Activated CD8-positive, alpha-beta T cell treated with anti-CD3 and anti-CD28 coated beads for 36 hours (primary cell): ENCODE measurements around the gene CKS1B. TPM values are rescaled to one million over a fixed set of nuclear protein-coding genes. Genes with fewer than 3 reads are reported as not detected.

Experiments
- ATAC-seq: fragments of 200-7000 bp; cut with Tn5 transposase; one replicate; pipeline ENCODE4 v1.10.0; 2021; ENCODE audit warnings: mild to moderate bottlenecking, moderate library complexity
- CTCF ChIA-PET: fragments of 350-600 bp; sonication (Branson Sonifier 250); formaldehyde crosslinking; loops from one replicate; lab custom pipeline; 2021; ENCODE audit warnings: antibody characterized with exemption; lab: Charles Lee
- POLR2A ChIA-PET: fragments of 350-600 bp; sonication (Branson Sonifier 250); formaldehyde crosslinking; loops from one replicate; lab custom pipeline; 2021; ENCODE audit warnings: antibody characterized with exemption; lab: Charles Lee
- DNase-seq: peaks from one replicate; pipeline ENCODE4 v3.0.0-alpha.2; 2020
- H3K27ac Mint-ChIP-seq: one replicate; pipeline ENCODE4 v1.8.0; 2021; ENCODE audit warnings: mild to moderate bottlenecking, mixed read lengths
- H3K27me3 Mint-ChIP-seq: one replicate; pipeline ENCODE4 v1.8.0; 2021; ENCODE audit warnings: mixed read lengths
- H3K36me3 Mint-ChIP-seq: one replicate; pipeline ENCODE4 v1.8.0; 2021; ENCODE audit warnings: low read depth, mixed read lengths
- H3K4me1 Mint-ChIP-seq: one replicate; pipeline ENCODE4 v1.8.0; 2021; ENCODE audit warnings: low read depth, mixed read lengths
- H3K4me3 Mint-ChIP-seq: one replicate; pipeline ENCODE4 v1.8.0; 2021; ENCODE audit warnings: mild to moderate bottlenecking, moderate library complexity, mixed read lengths
- H3K9me3 Mint-ChIP-seq: one replicate; pipeline ENCODE4 v1.8.0; 2021; ENCODE audit warnings: mixed read lengths
- intact Hi-C: fragments of 100-400 bp; cut with micrococcal nuclease; formaldehyde crosslinking; loops from one replicate; pipeline ENCODE4 v1.10.0; 2022
- total RNA-seq, 2 experiments: library from RNA; stranded (reverse); gene quantifications; one replicate each; pipeline ENCODE4 v1.2.3, GENCODE V29; 2021
- TF ChIP-seq, protein P1 (sequence below): fragments of 200-600 bp; IDR thresholded peaks from one replicate; pipeline ENCODE4 v1.8.0; 2022; ENCODE audit warnings: antibody characterized with exemption, mild to moderate bottlenecking

CKS1B gene
- total RNA-seq, 2 experiments from 2014 or later = 172 to 173 TPM

- peaks cover 46% of the 10 kb centered on the region for H3K4me1 Mint-ChIP-seq
These were observed 28.3 kb upstream of the CKS1B start for GRCh38 chr1:154945962-154946850.

GRCh38 chr1:154948079-154948478, 26.4 kb upstream of the CKS1B start:
- TF ChIP-seq, protein P1, sequence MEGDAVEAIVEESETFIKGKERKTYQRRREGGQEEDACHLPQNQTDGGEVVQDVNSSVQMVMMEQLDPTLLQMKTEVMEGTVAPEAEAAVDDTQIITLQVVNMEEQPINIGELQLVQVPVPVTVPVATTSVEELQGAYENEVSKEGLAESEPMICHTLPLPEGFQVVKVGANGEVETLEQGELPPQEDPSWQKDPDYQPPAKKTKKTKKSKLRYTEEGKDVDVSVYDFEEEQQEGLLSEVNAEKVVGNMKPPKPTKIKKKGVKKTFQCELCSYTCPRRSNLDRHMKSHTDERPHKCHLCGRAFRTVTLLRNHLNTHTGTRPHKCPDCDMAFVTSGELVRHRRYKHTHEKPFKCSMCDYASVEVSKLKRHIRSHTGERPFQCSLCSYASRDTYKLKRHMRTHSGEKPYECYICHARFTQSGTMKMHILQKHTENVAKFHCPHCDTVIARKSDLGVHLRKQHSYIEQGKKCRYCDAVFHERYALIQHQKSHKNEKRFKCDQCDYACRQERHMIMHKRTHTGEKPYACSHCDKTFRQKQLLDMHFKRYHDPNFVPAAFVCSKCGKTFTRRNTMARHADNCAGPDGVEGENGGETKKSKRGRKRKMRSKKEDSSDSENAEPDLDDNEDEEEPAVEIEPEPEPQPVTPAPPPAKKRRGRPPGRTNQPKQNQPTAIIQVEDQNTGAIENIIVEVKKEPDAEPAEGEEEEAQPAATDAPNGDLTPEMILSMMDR = no peak
- Mint-ChIP-seq H3K27ac (peak overlapping the region; percentile 49), H3K27me3 (no peaks in the 10 kb centered on the region), H3K9me3 (no peaks in the 10 kb centered on the region), H3K4me1 (peaks cover 45% of the 10 kb centered on the region), H3K4me3 (no peak overlapping the region), H3K36me3 (peaks cover 5% of the 10 kb centered on the region)
- CTCF ChIA-PET = interaction anchor here (1.0 to 1.4 kb wide), 3 partner anchors 51 to 469 kb away, joined by 3 to 5 read pairs (median 3); no protein-coding TSS in a partner anchor
- intact Hi-C loops = no loop called here
- ATAC-seq (no peak), DNase-seq (no peak)
- POLR2A ChIA-PET = interaction anchor here (0.9 to 2.0 kb wide), 2 partner anchors 8 to 11 kb away, joined by 3 to 6 read pairs; partner anchors contain the start of gene PMVK

More at GRCh38 chr1:154945962-154946850, 28.3 kb upstream of the CKS1B start:
- intact Hi-C loops = no loop called here
- Mint-ChIP-seq H3K4me3 (no peak overlapping the region), H3K27me3 (no peaks in the 10 kb centered on the region), H3K36me3 (peaks cover 5% of the 10 kb centered on the region), H3K9me3 (no peaks in the 10 kb centered on the region), H3K27ac (no peak overlapping the region)
- DNase-seq (no peak), ATAC-seq (no peak)
- TF ChIP-seq, protein P1 = no peak
- CTCF ChIA-PET = interaction anchor here (0.7 to 1.4 kb wide), 5 partner anchors 40 to 387 kb away, joined by 3 to 5 read pairs (median 3); no protein-coding TSS in a partner anchor
- POLR2A ChIA-PET = interaction anchor here (0.5 to 2.5 kb wide), 4 partner anchors 9 to 187 kb away, joined by 3 to 10 read pairs (median 6); partner anchors contain the start of genes FLAD1, PMVK and PYGO2

GRCh38 chr1:154951901-154952657, 22.4 kb upstream of the CKS1B start:
- ATAC-seq (peak; percentile 57), DNase-seq (peak; percentile 82)
- peaks cover 71% of the 10 kb centered on the region for H3K4me1 Mint-ChIP-seq
- ChIA-PET CTCF (interaction anchor here (0.7 to 6.7 kb wide), 10 partner anchors 9 to 283 kb away, joined by 3 to 49 read pairs (median 6); partner anchors contain the start of genes EFNA4, FLAD1, PMVK and PYGO2), POLR2A (interaction anchor here (0.6 to 1.9 kb wide), 11 partner anchors 10 to 1029 kb away, joined by 3 to 13 read pairs (median 3); partner anchors contain the start of genes CKS1B, FLAD1 and PYGO2)
- TF ChIP-seq, protein P1 = no peak
- H3K36me3 Mint-ChIP-seq = peaks cover 5% of the 10 kb centered on the region
- H3K9me3 Mint-ChIP-seq = no peaks in the 10 kb centered on the region
- intact Hi-C loops = no loop called here
- H3K27ac Mint-ChIP-seq = peak overlapping the region; percentile 97
- peak overlapping the region; percentile 66 for H3K4me3 Mint-ChIP-seq
- no peaks in the 10 kb centered on the region for H3K27me3 Mint-ChIP-seq

DNA sequence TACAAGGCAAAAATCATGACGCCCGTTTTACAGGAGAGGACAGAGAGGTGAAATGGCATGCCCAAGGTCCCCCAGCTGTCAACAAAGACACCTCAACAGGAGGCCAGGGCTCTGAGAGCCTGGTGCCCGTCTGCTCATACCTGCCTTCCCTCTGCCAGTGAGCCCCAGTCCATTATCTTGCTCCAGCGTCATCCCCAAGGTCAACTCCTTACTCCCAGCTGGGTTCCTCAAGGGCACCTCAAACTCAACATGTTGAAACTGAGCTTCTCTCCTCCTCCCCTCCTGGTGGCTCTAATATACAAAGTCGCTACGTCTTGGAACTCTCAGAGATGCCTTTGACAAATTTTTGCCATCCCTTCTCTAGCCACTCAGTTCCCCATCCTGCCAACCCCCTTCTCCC, 21.8 kb upstream of the CKS1B start:
- no peak for ATAC-seq
- peaks cover 74% of the 10 kb centered on the region for H3K4me1 Mint-ChIP-seq
- H3K36me3 Mint-ChIP-seq = peaks cover 5% of the 10 kb centered on the region
- intact Hi-C loops = no loop called here
- no peak for DNase-seq
- TF ChIP-seq, protein P1 = no peak
- no peaks in the 10 kb centered on the region for H3K27me3 Mint-ChIP-seq
- H3K4me3 Mint-ChIP-seq = peak overlapping the region; percentile 66
- POLR2A ChIA-PET = interaction anchor here (0.7 to 1.9 kb wide), 7 partner anchors 9 to 58 kb away, joined by 3 to 13 read pairs (median 4); partner anchors contain the start of genes CKS1B, FLAD1 and PYGO2
- CTCF ChIA-PET = interaction anchor here (0.7 to 6.7 kb wide), 9 partner anchors 9 to 283 kb away, joined by 3 to 49 read pairs (median 7); partner anchors contain the start of genes EFNA4, FLAD1, PMVK and PYGO2
- no peaks in the 10 kb centered on the region for H3K9me3 Mint-ChIP-seq
- peak overlapping the region; percentile 97 for H3K27ac Mint-ChIP-seq
